SK-N-SH (cell line): Measurements from ENCODE around the gene HIGD2B. TPM values are rescaled to one million over a fixed set of nuclear protein-coding genes. Genes with fewer than 3 reads are reported as not detected.

Experiments
- CTCF ChIA-PET: fragments of 300-600, 350-600 bp; formaldehyde crosslinking; extraction: SDS; loops from one replicate; lab custom pipeline; 2021; lab: Yijun Ruan, JAX
- POLR2A ChIA-PET: fragments of 350-600 bp; sonication (Branson Sonifier 250); formaldehyde crosslinking; extraction: SDS; loops from one replicate; lab custom pipeline; 2020; ENCODE audit warnings: antibody characterized with exemption, inconsistent platforms; lab: Yijun Ruan, JAX
- DNase-seq: peaks from one replicate; pipeline ENCODE4 v3.0.0; 2012
- H2AFZ ChIP-seq: fragments of 200-600 bp; sonication (generic); 2 replicates; pipeline ENCODE4 v1.8.1; 2016; ENCODE audit warnings: antibody characterized with exemption, mild to moderate bottlenecking, low read depth
- H3F3A ChIP-seq: fragments of 200-600 bp; sonication (generic); replicated peaks from 2 replicates; pipeline ENCODE3; 2016; ENCODE audit warnings: antibody characterized with exemption, mild to moderate bottlenecking; ENCODE audit not compliant: insufficient read depth
- H3K27ac ChIP-seq, 2 experiments: fragments of 200-500 bp in 1 of 2; fragments of 200-600 bp in 1 of 2; sonication (Bioruptor generic) in 1 of 2; sonication (generic), shearing (Covaris generic) in 1 of 2; 2 replicates each; pipeline versions ENCODE4 v1.5.1 to v1.6.1; 2014 to 2016; ENCODE audit warnings: low read depth in 2 of 2, inconsistent platforms in 1 of 2, low read length in 1 of 2, mild to moderate bottlenecking in 1 of 2, mixed read lengths in 1 of 2
- H3K27me3 ChIP-seq: fragments of 200-600 bp; sonication (generic), shearing (Covaris generic); 2 replicates; pipeline ENCODE4 v1.6.1; 2016; ENCODE audit warnings: mixed run types; ENCODE audit not compliant: insufficient read depth
- H3K36me3 ChIP-seq, 2 experiments: fragments of 200-500 bp in 1 of 2; fragments of 200-600 bp in 1 of 2; sonication (Bioruptor generic) in 1 of 2; sonication (generic) in 1 of 2; replicated peaks in 1 of 2; 2 replicates each; pipeline versions ENCODE3 to v1.5.1; 2014 to 2016; ENCODE audit warnings: low read length in 1 of 2, mild to moderate bottlenecking in 1 of 2; ENCODE audit not compliant: insufficient read depth in 2 of 2, control insufficient read depth in 1 of 2
- H3K4me1 ChIP-seq, 2 experiments: fragments of 200-500 bp in 1 of 2; fragments of 200-600 bp in 1 of 2; sonication (Bioruptor generic) in 1 of 2; sonication (generic), shearing (Covaris generic) in 1 of 2; 2 replicates each; pipeline versions ENCODE4 v1.5.1 to v1.6.1; 2014 to 2016; ENCODE audit warnings: low read depth in 1 of 2, low read length in 1 of 2, mixed run types in 1 of 2; ENCODE audit not compliant: insufficient read depth in 2 of 2, control insufficient read depth in 1 of 2
- H3K4me2 ChIP-seq: fragments of 200-600 bp; sonication (generic), shearing (Covaris generic); 2 replicates; pipeline ENCODE4 v1.6.1; 2017; ENCODE audit warnings: mixed run types
- H3K4me3 ChIP-seq, 2 experiments: fragments of 200-500 bp in 1 of 2; fragments of 200-600 bp in 1 of 2; sonication (Bioruptor generic) in 1 of 2; sonication (generic), shearing (Covaris generic) in 1 of 2; 2 replicates each; pipeline versions ENCODE4 v1.5.1 to v1.8.1; 2014 to 2016; ENCODE audit warnings: low read depth in 2 of 2, inconsistent platforms in 1 of 2, low read length in 1 of 2, mild to moderate bottlenecking in 1 of 2, mixed read lengths in 1 of 2, moderate library complexity in 1 of 2
- H3K79me2 ChIP-seq: fragments of 200-600 bp; sonication (generic); 2 replicates; pipeline ENCODE4 v1.8.1; 2017; ENCODE audit warnings: mild to moderate bottlenecking; ENCODE audit not compliant: insufficient read depth
- H3K9ac ChIP-seq: fragments of 200-600 bp; sonication (generic); 2 replicates; pipeline ENCODE4 v1.6.1; 2017; ENCODE audit warnings: mixed run types
- H3K9me2 ChIP-seq: fragments of 200-600 bp; sonication (generic); 2 replicates; pipeline ENCODE4 v1.6.1; 2017; ENCODE audit warnings: mixed run types
- H3K9me3 ChIP-seq: fragments of 200-600 bp; sonication (generic); 2 replicates; pipeline ENCODE4 v1.6.1; 2017; ENCODE audit warnings: mixed run types, mild to moderate bottlenecking, moderate library complexity
- H4K20me1 ChIP-seq: fragments of 200-600 bp; sonication (generic); 2 replicates; pipeline ENCODE4 v1.6.1; 2017; ENCODE audit warnings: mild to moderate bottlenecking, mixed run types; ENCODE audit not compliant: insufficient read depth
- CHD2 ChIP-seq: fragments of 150-350 bp; IDR thresholded peaks from 2 replicates; pipeline ENCODE4 v1.6.1; 2018; ENCODE audit warnings: low read length; ENCODE audit not compliant: partially characterized antibody
- ELF1 ChIP-seq: IDR thresholded peaks from 2 replicates; pipeline ENCODE4 v1.4.0; 2012
- EP300 ChIP-seq, 2 experiments: IDR thresholded peaks; 2 replicates each; pipeline versions ENCODE4 v1.4.0 to v1.6.1; 2012; ENCODE audit warnings: borderline replicate concordance in 1 of 2, low read depth in 1 of 2, low read length in 1 of 2
- FOXJ3 ChIP-seq: sonication (generic); formaldehyde crosslinking; IDR thresholded peaks from 2 replicates; pipeline ENCODE4 v1.5.1; 2020; ENCODE audit warnings: mild to moderate bottlenecking, missing genetic modification reagents
- GABPA ChIP-seq: IDR thresholded peaks from 2 replicates; pipeline ENCODE4 v1.4.0; 2012; ENCODE audit warnings: low read depth, mild to moderate bottlenecking
- GATA2 ChIP-seq: sonication (generic); formaldehyde crosslinking; IDR thresholded peaks from 2 replicates; pipeline ENCODE4 v1.5.0; 2020; ENCODE audit warnings: mild to moderate bottlenecking, missing genetic modification reagents
- JUND ChIP-seq: IDR thresholded peaks from 2 replicates; pipeline ENCODE4 v1.4.0; 2012
- MXI1 ChIP-seq: IDR thresholded peaks from 2 replicates; pipeline ENCODE4 v1.6.1; 2012; ENCODE audit warnings: mild to moderate bottlenecking, low read depth, low read length, improper control_type of control experiment
- NFIC ChIP-seq: IDR thresholded peaks from 2 replicates; pipeline ENCODE4 v1.4.0; 2012; ENCODE audit warnings: borderline replicate concordance
- NRF1 ChIP-seq: IDR thresholded peaks from 2 replicates; pipeline ENCODE4 v1.6.1; 2012; ENCODE audit warnings: low read depth, mild to moderate bottlenecking, low read length
- YY1 ChIP-seq: IDR thresholded peaks from 2 replicates; pipeline ENCODE4 v1.4.0; 2012; ENCODE audit warnings: low read depth, mild to moderate bottlenecking
- WGBS: methylation state at CpG from one replicate; pipeline ENCODE4 v1.1.6; 2017; ENCODE audit warnings: low lambda C conversion rate; 5-methylcytosine and 5-hydroxymethylcytosine counted together
- polyA plus RNA-seq, 3 experiments: library from polyadenylated mRNA; depleted of rRNA; stranded (reverse); fragments of >200 nt; gene quantifications; 2 replicates each; pipeline ENCODE4 v1.2.3, GENCODE V29; 2012
- TF ChIP-seq, protein P1 (sequence below): IDR thresholded peaks from 2 replicates; pipeline ENCODE4 v1.4.0; 2012; ENCODE audit warnings: low read depth, borderline replicate concordance
- TF ChIP-seq, protein P2 (sequence below): IDR thresholded peaks from 2 replicates; pipeline ENCODE4 v1.6.1; 2012; ENCODE audit warnings: mild to moderate bottlenecking, low read depth, low read length, moderate library complexity
- TF ChIP-seq, protein P3 (sequence below): fragments of 200-600 bp; sonication (generic); IDR thresholded peaks from 2 replicates; pipeline ENCODE4 v1.6.1; 2017; ENCODE audit warnings: antibody characterized with exemption, mild to moderate bottlenecking, moderate library complexity
- TF ChIP-seq, protein P4 (sequence below): IDR thresholded peaks from 2 replicates; pipeline ENCODE4; 2012

HIGD2B gene
- polyA plus RNA-seq, 1 of the 3 experiments (the other 2 are of a cell fraction) = not detected

DNA sequence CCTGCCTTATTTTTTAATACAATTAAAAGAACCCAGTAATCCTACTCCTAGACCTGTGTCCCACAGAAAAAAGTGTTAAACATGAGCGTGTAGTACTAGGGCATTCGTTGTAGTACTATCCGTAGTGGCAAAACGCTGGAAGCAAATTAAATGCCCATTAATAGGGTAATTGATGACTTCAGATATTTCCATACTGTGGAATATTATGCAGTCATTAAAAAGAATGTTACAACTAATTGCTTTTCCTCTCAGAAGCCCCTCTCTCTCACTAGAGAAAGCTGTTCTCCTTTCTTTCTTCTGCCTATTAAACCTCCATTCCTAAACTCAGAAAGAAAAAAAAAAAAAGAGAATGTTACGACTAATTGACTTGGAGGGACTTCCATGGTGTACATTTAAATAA lies 2.7 kb upstream of the HIGD2B start (continued):
- TF ChIP-seq, protein P1, sequence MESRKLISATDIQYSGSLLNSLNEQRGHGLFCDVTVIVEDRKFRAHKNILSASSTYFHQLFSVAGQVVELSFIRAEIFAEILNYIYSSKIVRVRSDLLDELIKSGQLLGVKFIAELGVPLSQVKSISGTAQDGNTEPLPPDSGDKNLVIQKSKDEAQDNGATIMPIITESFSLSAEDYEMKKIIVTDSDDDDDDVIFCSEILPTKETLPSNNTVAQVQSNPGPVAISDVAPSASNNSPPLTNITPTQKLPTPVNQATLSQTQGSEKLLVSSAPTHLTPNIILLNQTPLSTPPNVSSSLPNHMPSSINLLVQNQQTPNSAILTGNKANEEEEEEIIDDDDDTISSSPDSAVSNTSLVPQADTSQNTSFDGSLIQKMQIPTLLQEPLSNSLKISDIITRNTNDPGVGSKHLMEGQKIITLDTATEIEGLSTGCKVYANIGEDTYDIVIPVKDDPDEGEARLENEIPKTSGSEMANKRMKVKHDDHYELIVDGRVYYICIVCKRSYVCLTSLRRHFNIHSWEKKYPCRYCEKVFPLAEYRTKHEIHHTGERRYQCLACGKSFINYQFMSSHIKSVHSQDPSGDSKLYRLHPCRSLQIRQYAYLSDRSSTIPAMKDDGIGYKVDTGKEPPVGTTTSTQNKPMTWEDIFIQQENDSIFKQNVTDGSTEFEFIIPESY = no peak
- TF ChIP-seq CHD2 (no peak), NFIC (no peak), FOXJ3 (no peak), NRF1 (no peak), GATA2 (CRISPR knock-in tag) (no peak), EP300 (IDR thresholded peaks at IDR 0.05; ENCODE audit: borderline replicate concordance in 1 of 2, low read depth in 1 of 2, low read length in 1 of 2) (no peak)
- TF ChIP-seq, protein P2, sequence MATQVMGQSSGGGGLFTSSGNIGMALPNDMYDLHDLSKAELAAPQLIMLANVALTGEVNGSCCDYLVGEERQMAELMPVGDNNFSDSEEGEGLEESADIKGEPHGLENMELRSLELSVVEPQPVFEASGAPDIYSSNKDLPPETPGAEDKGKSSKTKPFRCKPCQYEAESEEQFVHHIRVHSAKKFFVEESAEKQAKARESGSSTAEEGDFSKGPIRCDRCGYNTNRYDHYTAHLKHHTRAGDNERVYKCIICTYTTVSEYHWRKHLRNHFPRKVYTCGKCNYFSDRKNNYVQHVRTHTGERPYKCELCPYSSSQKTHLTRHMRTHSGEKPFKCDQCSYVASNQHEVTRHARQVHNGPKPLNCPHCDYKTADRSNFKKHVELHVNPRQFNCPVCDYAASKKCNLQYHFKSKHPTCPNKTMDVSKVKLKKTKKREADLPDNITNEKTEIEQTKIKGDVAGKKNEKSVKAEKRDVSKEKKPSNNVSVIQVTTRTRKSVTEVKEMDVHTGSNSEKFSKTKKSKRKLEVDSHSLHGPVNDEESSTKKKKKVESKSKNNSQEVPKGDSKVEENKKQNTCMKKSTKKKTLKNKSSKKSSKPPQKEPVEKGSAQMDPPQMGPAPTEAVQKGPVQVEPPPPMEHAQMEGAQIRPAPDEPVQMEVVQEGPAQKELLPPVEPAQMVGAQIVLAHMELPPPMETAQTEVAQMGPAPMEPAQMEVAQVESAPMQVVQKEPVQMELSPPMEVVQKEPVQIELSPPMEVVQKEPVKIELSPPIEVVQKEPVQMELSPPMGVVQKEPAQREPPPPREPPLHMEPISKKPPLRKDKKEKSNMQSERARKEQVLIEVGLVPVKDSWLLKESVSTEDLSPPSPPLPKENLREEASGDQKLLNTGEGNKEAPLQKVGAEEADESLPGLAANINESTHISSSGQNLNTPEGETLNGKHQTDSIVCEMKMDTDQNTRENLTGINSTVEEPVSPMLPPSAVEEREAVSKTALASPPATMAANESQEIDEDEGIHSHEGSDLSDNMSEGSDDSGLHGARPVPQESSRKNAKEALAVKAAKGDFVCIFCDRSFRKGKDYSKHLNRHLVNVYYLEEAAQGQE = no peak

DNA sequence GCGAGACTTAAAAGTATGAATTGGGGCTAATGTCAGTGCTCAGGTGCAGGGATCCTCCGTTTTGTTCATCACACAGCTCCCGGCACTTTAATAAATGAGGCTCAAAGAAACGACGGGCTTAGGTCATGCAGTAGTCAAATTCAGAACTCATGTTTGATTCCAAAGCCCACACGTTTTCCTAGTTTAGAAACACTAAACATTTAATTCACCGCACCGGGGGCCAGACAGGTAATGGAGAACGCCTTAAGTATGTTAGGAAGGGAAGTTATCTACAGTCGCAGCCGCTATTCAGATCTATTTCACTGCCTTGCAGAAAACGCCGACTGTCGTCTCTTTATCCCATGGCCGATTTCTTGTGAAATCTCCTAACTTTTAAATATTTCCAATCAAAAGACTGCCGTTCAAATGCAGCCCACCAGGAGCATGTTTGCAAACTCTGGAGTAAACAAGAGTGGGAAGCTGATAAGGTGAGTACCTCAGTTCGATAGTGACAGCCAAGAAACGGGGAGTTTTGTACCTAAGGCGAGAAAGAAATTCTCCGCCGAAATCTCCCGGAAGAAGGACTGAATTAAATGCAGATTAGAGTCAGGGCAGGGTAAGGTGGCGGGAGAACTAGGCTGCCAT lies 569 bp downstream of the HIGD2B start:
- Histone ChIP-seq H3K9me3 (no peaks in the 10 kb centered on the region), H3K9ac (peak overlapping the region; percentile 72), H4K20me1 (no peaks in the 10 kb centered on the region; the same call in 1 of the 2 replicates), H3K27me3 (no peaks in the 10 kb centered on the region; the same call in 1 of the 2 replicates), H3K4me1 (peaks cover 3 to 5% of the 10 kb centered on the region in 2 experiments; a peak in 3 of 4 replicates), H3K36me3 (no peaks in the 10 kb centered on the region), H3K9me2 (no peaks in the 10 kb centered on the region), H3K27ac (peak overlapping the region; percentile 87 to 93), H3K79me2 (peaks cover 27% of the 10 kb centered on the region), H3F3A (peaks cover 17% of the 10 kb centered on the region), H3K4me3 (peak overlapping the region; percentile 70 to 77), H2AFZ (peak overlapping the region; percentile 98), H3K4me2 (peak overlapping the region; percentile 78)
- 25% methylated on average over 23 of the region's 23 CpGs for WGBS
- ChIA-PET POLR2A (interaction anchor here (0.9 kb wide), 2 partner anchors 11 to 15 kb away, joined by 3 to 5 read pairs; no protein-coding TSS in a partner anchor), CTCF (interaction anchor here (1.1 to 2.1 kb wide), 8 partner anchors 15 to 373 kb away, joined by 3 to 10 read pairs (median 4); no protein-coding TSS in a partner anchor)
- TF ChIP-seq FOXJ3 = no peak
- no peak for TF ChIP-seq YY1
- TF ChIP-seq GABPA = no peak
- no peak for TF ChIP-seq CHD2
- no peak for TF ChIP-seq JUND
- no peak for TF ChIP-seq MXI1
- no peak for TF ChIP-seq ELF1
- TF ChIP-seq, protein P3, sequence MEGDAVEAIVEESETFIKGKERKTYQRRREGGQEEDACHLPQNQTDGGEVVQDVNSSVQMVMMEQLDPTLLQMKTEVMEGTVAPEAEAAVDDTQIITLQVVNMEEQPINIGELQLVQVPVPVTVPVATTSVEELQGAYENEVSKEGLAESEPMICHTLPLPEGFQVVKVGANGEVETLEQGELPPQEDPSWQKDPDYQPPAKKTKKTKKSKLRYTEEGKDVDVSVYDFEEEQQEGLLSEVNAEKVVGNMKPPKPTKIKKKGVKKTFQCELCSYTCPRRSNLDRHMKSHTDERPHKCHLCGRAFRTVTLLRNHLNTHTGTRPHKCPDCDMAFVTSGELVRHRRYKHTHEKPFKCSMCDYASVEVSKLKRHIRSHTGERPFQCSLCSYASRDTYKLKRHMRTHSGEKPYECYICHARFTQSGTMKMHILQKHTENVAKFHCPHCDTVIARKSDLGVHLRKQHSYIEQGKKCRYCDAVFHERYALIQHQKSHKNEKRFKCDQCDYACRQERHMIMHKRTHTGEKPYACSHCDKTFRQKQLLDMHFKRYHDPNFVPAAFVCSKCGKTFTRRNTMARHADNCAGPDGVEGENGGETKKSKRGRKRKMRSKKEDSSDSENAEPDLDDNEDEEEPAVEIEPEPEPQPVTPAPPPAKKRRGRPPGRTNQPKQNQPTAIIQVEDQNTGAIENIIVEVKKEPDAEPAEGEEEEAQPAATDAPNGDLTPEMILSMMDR = peak; percentile 10; the same call in 1 of the 2 replicates
- TF ChIP-seq, protein P4, sequence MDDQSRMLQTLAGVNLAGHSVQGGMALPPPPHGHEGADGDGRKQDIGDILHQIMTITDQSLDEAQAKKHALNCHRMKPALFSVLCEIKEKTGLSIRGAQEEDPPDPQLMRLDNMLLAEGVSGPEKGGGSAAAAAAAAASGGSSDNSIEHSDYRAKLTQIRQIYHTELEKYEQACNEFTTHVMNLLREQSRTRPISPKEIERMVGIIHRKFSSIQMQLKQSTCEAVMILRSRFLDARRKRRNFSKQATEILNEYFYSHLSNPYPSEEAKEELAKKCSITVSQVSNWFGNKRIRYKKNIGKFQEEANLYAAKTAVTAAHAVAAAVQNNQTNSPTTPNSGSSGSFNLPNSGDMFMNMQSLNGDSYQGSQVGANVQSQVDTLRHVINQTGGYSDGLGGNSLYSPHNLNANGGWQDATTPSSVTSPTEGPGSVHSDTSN = no peak
- no peak for DNase-seq
